HFFc6 (cell line): ENCODE measurements around the gene RGS3. TPM values are rescaled to one million over a fixed set of nuclear protein-coding genes. Genes with fewer than 3 reads are reported as not detected.

Source experiments
- DNase-seq: peaks from one replicate; pipeline ENCODE4 v3.0.0-alpha.2; 2018
- H3K27ac Mint-ChIP-seq: 2 replicates; pipeline ENCODE4 v1.8.0; 2020; ENCODE audit warnings: mild to moderate bottlenecking, mixed read lengths
- H3K27me3 Mint-ChIP-seq: 2 replicates; pipeline ENCODE4 v1.8.0; 2021; ENCODE audit warnings: mild to moderate bottlenecking, moderate library complexity, mixed read lengths; ENCODE audit not compliant: insufficient read depth
- H3K36me3 Mint-ChIP-seq: 2 replicates; pipeline ENCODE4 v1.8.0; 2021; ENCODE audit warnings: low read depth, mixed read lengths
- H3K4me1 Mint-ChIP-seq: 2 replicates; pipeline ENCODE4 v1.8.0; 2020; ENCODE audit warnings: low read depth, mixed read lengths
- H3K4me3 Mint-ChIP-seq: 2 replicates; pipeline ENCODE4 v1.8.0; 2020; ENCODE audit warnings: mild to moderate bottlenecking, moderate library complexity, mixed read lengths
- H3K9me3 Mint-ChIP-seq: 2 replicates; pipeline ENCODE4 v1.8.0; 2020; ENCODE audit warnings: mild to moderate bottlenecking, mixed read lengths
- total RNA-seq, 6 experiments: library from RNA; stranded (reverse); fragmentation: NEBNext Ultra II Directional; extraction: Animal tissue kit (Norgen Biotek cat#: 25700); gene quantifications; 2 replicates in 1 of 6; 3 replicates in 5 of 6; pipeline ENCODE4 v1.2.3, GENCODE V29; 2021
- TF ChIP-seq, protein P1 (sequence below): fragments of 200-600 bp; sonication (generic); IDR thresholded peaks from 2 replicates; pipeline ENCODE4 v1.5.0; 2021; ENCODE audit warnings: antibody characterized with exemption, mild to moderate bottlenecking

Gene RGS3
- total RNA-seq, 6 experiments from 2014 or later = 49.7 to 57.0 (median 52.5) TPM

DNA sequence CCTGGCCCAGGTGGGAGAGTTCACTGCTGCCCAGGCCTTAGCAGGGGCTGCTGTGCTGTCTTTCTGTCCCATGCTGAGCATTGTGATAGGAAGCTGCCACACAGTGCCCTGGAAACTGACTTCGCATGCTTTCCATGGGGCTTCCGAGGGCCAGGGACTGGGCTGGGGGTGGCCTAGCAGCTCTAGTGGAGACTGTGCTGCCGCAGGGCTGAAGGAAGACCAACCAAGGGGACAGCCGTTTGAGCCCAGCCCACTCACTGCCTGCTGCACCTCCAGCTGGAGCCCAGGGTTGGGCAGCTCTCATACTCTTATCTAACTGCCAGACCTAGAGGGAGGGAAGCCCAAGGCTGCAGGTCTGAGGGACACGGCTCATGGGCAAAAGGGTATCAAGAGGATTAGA is 79.2 kb downstream of the RGS3 start:
- no peak for DNase-seq
- Mint-ChIP-seq H3K27me3 (peaks cover 25% of the 10 kb centered on the region), H3K4me1 (no peaks in the 10 kb centered on the region; the same call in 1 of the 2 replicates), H3K4me3 (no peak overlapping the region), H3K27ac (no peak overlapping the region), H3K9me3 (no peaks in the 10 kb centered on the region), H3K36me3 (no peaks in the 10 kb centered on the region)
- TF ChIP-seq, protein P1, sequence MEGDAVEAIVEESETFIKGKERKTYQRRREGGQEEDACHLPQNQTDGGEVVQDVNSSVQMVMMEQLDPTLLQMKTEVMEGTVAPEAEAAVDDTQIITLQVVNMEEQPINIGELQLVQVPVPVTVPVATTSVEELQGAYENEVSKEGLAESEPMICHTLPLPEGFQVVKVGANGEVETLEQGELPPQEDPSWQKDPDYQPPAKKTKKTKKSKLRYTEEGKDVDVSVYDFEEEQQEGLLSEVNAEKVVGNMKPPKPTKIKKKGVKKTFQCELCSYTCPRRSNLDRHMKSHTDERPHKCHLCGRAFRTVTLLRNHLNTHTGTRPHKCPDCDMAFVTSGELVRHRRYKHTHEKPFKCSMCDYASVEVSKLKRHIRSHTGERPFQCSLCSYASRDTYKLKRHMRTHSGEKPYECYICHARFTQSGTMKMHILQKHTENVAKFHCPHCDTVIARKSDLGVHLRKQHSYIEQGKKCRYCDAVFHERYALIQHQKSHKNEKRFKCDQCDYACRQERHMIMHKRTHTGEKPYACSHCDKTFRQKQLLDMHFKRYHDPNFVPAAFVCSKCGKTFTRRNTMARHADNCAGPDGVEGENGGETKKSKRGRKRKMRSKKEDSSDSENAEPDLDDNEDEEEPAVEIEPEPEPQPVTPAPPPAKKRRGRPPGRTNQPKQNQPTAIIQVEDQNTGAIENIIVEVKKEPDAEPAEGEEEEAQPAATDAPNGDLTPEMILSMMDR = no peak

DNA sequence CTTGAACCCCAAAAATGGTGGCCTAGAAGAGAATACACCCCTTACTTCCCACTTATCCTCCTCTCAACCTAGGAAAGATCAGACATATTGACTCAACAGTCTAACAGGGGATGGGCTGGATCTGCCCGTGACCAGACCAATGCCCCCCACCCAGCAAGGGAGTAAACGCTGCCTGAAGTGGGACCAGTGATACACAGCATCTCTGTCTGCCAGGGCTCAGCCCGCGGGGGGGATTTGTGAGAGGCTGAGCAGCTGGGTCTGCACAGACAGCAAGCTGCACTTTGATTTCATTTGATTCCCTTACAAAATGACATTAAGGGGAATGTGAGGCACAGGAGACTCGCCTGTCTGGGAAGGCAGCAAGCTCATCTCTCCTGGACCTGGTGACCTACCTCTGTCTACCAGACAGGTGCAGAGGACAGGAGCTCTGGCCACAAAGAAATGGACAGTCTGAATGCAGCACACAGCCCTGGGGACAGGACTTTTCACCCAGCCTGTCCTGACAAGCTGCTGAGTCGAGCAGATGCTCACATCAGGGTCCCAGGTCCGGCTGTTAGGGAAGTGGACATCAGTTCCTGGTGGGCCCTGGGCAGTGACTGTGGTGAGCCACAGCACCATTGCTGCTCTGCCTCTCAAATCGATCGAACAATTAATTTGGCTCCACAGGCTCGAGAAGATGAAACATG is 79.9 kb downstream of the RGS3 start:
- TF ChIP-seq, protein P1 = no peak
- Mint-ChIP-seq H3K36me3 (no peaks in the 10 kb centered on the region), H3K4me1 (peaks cover 6% of the 10 kb centered on the region; the same call in 1 of the 2 replicates), H3K27me3 (peaks cover 28% of the 10 kb centered on the region), H3K27ac (no peak overlapping the region), H3K4me3 (no peak overlapping the region), H3K9me3 (no peaks in the 10 kb centered on the region)
- DNase-seq = no peak

DNA sequence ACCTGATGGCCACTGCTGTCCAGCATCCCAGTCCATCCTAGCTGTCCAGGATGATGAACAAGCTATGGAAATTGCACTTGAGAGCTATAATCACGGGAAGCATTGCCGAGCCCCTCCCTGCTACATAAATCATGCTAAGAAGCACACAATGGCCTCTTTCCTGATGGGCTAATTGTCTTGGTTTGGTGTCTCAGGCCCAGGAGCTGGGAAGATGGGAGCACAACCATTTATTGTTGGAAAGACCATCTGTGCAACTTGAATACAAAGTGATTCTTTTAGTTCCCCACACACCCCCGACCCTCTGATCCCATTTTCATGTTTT is 80.4 kb downstream of the RGS3 start:
- no peak for DNase-seq
- no peak overlapping the region for H3K27ac Mint-ChIP-seq
- H3K27me3 Mint-ChIP-seq = peaks cover 24% of the 10 kb centered on the region
- TF ChIP-seq, protein P1 = no peak
- H3K9me3 Mint-ChIP-seq = no peaks in the 10 kb centered on the region
- no peaks in the 10 kb centered on the region for H3K36me3 Mint-ChIP-seq
- no peak overlapping the region for H3K4me3 Mint-ChIP-seq
- peaks cover 7% of the 10 kb centered on the region; the same call in 1 of the 2 replicates for H3K4me1 Mint-ChIP-seq

DNA sequence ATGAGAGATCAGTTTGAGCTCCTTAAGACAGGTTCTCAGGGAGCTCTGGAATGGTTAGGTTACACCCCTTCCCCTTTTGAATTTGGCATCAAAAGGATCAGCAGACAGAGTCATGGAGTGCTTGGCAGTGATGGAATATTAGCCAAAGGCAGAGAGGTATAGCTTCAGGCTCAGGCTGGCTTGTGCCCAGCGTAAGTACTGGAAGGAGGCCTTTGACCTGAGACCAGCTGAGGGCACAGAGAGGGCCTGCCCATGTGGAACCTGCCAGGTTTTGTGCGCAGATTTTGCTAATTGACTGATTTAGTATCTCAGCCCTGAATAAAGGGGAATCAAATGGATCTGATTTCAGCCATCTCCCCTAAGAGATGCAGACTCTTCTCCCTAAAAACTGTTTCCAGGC is 81.5 kb downstream of the RGS3 start:
- H3K36me3 Mint-ChIP-seq = no peaks in the 10 kb centered on the region
- H3K4me1 Mint-ChIP-seq = peaks cover 7% of the 10 kb centered on the region; the same call in 1 of the 2 replicates
- no peak overlapping the region for H3K4me3 Mint-ChIP-seq
- no peak overlapping the region for H3K27ac Mint-ChIP-seq
- no peaks in the 10 kb centered on the region for H3K9me3 Mint-ChIP-seq
- no peak for DNase-seq
- H3K27me3 Mint-ChIP-seq = peaks cover 23% of the 10 kb centered on the region
- TF ChIP-seq, protein P1 = no peak

DNA sequence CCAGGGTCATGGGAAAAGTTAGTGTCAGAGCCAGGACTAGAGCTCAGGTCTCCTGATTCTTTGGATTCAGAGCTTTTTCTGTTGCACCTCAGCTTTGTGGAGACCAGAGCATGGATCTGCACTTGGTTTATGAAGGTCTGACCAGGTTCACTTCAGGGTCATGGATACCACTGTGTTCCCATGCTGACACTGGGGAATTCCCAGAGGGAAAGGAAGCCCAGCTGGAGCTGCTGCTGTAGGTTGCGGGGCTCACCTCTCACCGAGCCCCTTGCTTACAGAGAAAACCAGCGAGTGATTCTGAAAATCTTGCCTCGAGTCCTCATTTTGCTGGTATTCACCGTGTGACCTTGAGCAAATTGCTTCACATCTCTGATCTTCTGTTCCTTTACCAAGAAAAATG is 83.0 kb downstream of the RGS3 start:
- Mint-ChIP-seq H3K4me1 (peaks cover 7% of the 10 kb centered on the region; the same call in 1 of the 2 replicates), H3K27ac (no peak overlapping the region), H3K9me3 (no peaks in the 10 kb centered on the region), H3K4me3 (no peak overlapping the region), H3K36me3 (no peaks in the 10 kb centered on the region), H3K27me3 (peaks cover 19% of the 10 kb centered on the region)
- DNase-seq = no peak
- TF ChIP-seq, protein P1 = no peak
